SK-N-SH treated with all-trans-retinoic acid at 6 μM for 48 hours (cell line): ENCODE measurements around the gene TCP11L1.
A peak's percentile ranks its signal among the peaks of the same experiment; 100 is the strongest.
"Not testable (repeated sequence)": the region's sequence is repeated elsewhere in the genome, so short reads cannot be mapped to it uniquely, and the experiment has no call there.

ENCODE experiments used
- ATAC-seq: fragments of 200-7000 bp; cut with Tn5 transposase; 3 replicates; pipeline ENCODE4 v1.9.1; 2020; ENCODE audit warnings: mild to moderate bottlenecking, moderate library complexity
- ESRRG ChIP-seq: fragments of 250-450 bp; sonication (Bioruptor Pico); IDR thresholded peaks from 2 replicates; pipeline ENCODE4 v1.6.1; 2021; ENCODE audit warnings: mild to moderate bottlenecking
- GLIS3 ChIP-seq: fragments of 250-450 bp; sonication (Bioruptor Pico); IDR thresholded peaks from 2 replicates; pipeline ENCODE4 v1.5.0; 2020; ENCODE audit warnings: mild to moderate bottlenecking, moderate library complexity
- OSR1 ChIP-seq: fragments of 250-450 bp; sonication (Bioruptor Pico); IDR thresholded peaks from 2 replicates; pipeline ENCODE4 v1.8.0; 2022; ENCODE audit warnings: moderate library complexity, mild to moderate bottlenecking, inconsistent platforms
- PPARA ChIP-seq: fragments of 250-450 bp; sonication (Bioruptor Pico); IDR thresholded peaks from 2 replicates; pipeline ENCODE4 v1.5.0; 2020; ENCODE audit warnings: mild to moderate bottlenecking, borderline replicate concordance
- RARB ChIP-seq: fragments of 250-450 bp; sonication (Bioruptor Pico); IDR thresholded peaks from 2 replicates; pipeline ENCODE4 v1.8.0; 2021; ENCODE audit warnings: mild to moderate bottlenecking, moderate library complexity
- SNAI2 ChIP-seq: fragments of 250-450 bp; sonication (Bioruptor Pico); IDR thresholded peaks from 2 replicates; pipeline ENCODE4 v1.5.0; 2020; ENCODE audit warnings: mild to moderate bottlenecking, moderate library complexity
- TOX ChIP-seq: fragments of 250-450 bp; sonication (Bioruptor Pico); IDR thresholded peaks from 2 replicates; pipeline ENCODE4 v1.8.0; 2021; ENCODE audit warnings: mild to moderate bottlenecking, moderate library complexity, borderline replicate concordance
- ZC3H10 ChIP-seq: fragments of 250-450 bp; sonication (Bioruptor Pico); IDR thresholded peaks from 2 replicates; pipeline ENCODE4 v1.5.1; 2021; ENCODE audit warnings: mild to moderate bottlenecking, moderate library complexity
- ZNF70 ChIP-seq: fragments of 450-650 bp; formaldehyde crosslinking; IDR thresholded peaks from 2 replicates; pipeline ENCODE4 v1.5.0; 2020; ENCODE audit warnings: mild to moderate bottlenecking, moderate library complexity
- TF ChIP-seq, protein P1 (sequence below): fragments of 250-450 bp; sonication (Bioruptor Pico); IDR thresholded peaks from 2 replicates; pipeline ENCODE4 v1.5.1; 2020; ENCODE audit warnings: low read depth, mild to moderate bottlenecking, moderate library complexity
- TF ChIP-seq, protein P2 (sequence below): fragments of 250-450 bp; sonication (Bioruptor Pico); IDR thresholded peaks from 2 replicates; pipeline ENCODE4 v1.5.0; 2020; ENCODE audit warnings: mild to moderate bottlenecking, moderate library complexity

Gene TCP11L1

DNA sequence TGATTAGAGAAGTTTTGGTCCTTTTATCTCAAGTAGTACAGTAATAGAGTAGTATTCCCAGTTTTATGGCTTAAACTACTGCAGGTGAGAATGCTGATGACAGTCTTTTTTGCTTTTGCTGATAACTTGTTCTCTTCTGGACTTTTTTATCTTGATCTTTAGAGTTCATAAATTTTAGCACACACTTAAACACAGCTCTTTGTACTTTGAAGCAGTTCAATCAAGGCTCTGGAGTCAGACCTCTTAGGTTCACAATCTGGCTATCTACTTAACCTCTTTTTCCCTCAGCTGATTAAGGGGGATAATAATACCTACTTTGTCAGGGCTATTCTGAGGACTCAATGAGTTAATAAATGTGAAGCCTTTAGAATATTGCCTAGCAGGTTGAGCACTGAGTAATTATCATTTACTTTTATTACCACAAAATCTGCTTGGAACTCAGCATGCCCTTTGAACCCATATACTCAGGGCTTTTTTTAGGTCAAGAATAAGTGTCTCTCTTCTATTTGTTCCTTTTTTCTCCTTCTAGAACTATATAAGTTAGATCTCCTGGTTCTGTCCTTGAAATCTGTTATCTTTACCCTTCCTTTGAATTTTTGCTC lies 70.0 kb downstream of the TCP11L1 start:
- TF ChIP-seq OSR1 = no peak
- TF ChIP-seq ZC3H10 (CRISPR knock-in tag) = no peak
- no peak for TF ChIP-seq SNAI2 (CRISPR knock-in tag)
- TF ChIP-seq, protein P1, sequence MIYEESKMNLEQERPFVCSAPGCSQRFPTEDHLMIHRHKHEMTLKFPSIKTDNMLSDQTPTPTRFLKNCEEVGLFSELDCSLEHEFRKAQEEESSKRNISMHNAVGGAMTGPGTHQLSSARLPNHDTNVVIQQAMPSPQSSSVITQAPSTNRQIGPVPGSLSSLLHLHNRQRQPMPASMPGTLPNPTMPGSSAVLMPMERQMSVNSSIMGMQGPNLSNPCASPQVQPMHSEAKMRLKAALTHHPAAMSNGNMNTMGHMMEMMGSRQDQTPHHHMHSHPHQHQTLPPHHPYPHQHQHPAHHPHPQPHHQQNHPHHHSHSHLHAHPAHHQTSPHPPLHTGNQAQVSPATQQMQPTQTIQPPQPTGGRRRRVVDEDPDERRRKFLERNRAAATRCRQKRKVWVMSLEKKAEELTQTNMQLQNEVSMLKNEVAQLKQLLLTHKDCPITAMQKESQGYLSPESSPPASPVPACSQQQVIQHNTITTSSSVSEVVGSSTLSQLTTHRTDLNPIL (CRISPR knock-in tag) = no peak
- TF ChIP-seq RARB (CRISPR knock-in tag) = no peak
- TF ChIP-seq, protein P2, sequence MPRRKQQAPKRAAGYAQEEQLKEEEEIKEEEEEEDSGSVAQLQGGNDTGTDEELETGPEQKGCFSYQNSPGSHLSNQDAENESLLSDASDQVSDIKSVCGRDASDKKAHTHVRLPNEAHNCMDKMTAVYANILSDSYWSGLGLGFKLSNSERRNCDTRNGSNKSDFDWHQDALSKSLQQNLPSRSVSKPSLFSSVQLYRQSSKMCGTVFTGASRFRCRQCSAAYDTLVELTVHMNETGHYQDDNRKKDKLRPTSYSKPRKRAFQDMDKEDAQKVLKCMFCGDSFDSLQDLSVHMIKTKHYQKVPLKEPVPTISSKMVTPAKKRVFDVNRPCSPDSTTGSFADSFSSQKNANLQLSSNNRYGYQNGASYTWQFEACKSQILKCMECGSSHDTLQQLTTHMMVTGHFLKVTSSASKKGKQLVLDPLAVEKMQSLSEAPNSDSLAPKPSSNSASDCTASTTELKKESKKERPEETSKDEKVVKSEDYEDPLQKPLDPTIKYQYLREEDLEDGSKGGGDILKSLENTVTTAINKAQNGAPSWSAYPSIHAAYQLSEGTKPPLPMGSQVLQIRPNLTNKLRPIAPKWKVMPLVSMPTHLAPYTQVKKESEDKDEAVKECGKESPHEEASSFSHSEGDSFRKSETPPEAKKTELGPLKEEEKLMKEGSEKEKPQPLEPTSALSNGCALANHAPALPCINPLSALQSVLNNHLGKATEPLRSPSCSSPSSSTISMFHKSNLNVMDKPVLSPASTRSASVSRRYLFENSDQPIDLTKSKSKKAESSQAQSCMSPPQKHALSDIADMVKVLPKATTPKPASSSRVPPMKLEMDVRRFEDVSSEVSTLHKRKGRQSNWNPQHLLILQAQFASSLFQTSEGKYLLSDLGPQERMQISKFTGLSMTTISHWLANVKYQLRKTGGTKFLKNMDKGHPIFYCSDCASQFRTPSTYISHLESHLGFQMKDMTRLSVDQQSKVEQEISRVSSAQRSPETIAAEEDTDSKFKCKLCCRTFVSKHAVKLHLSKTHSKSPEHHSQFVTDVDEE (CRISPR knock-in tag) = no peak
- ATAC-seq = no peak

DNA sequence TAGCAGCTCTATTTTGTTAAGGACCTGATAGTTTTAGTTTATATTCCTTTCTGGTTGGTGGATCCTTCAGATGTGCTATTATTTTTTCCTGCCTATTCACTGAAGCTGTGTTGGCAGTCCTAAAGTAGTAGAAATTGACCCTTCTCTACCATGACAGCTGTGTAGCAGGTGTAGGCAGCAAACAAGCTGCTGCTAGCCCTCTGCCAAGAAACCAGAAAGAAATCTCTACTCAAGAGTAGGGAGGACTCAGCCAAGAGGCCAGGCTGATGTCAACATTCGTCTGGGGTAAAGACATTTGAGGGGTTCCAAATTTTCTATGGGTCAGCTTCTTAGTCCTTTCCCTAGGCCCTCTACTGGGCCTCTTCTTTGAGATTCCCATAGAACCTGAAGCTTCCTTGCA lies 70.7 kb downstream of the TCP11L1 start:
- no peak for TF ChIP-seq PPARA (CRISPR knock-in tag)
- TF ChIP-seq, all 23 proteins: peak for 0
- no peak for ATAC-seq

DNA sequence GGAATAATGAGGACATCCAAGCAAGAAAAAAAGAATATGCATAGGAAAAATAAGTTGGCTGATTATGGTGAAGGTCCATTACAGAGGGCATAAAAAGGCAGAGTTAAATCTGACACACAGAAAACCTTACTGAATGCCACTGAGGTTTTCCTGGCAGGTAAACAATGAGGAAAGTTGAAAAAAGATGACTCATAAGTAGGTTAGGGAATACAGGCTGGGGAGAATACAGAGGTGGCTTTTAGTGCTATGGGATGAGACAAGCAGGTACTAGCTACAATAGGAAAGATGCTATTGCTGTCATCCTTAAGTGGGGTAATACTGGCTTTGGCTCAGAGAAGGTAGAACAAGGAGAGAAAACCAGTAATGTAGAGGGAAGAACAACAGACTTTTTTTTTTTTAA lies 77.2 kb downstream of the TCP11L1 start:
- ATAC-seq = peak; percentile 21; the same call in 1 of the 3 replicates
- TF ChIP-seq GLIS3 (CRISPR knock-in tag) (no peak), SNAI2 (CRISPR knock-in tag) (no peak), ESRRG (CRISPR knock-in tag) (no peak), ZNF70 (CRISPR knock-in tag) (no peak), TOX (CRISPR knock-in tag) (no peak)
- TF ChIP-seq, protein P1 (CRISPR knock-in tag) = no peak

DNA sequence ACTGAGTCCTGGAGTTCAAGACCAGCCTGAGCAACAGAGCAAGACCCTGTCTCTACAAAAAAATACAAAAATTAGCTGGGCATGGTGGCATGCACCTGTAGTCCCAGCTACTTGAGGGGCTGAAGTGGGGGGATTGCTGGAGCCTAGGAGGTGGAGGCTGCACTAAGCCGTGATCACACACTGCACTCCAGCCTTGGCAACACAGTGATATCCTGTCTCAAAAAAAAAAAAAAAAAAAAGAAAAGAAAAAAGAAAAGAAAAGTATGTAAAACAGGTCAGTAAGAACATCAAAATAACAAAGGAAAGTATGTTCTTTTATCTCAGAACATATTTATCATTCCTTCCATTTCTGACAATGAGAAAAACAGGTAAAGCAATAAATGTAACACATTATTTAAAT lies 83.3 kb downstream of the TCP11L1 start:
- not testable (repeated sequence) for ATAC-seq
